ENCODE results near the gene GALNT9.

GALNT9 gene

GRCh38 chr12:132201391-132202120 is 127.8 kb downstream of the GALNT9 start:
- TF ChIP-seq ZNF8 (CRISPR knock-in tag; IDR thresholded peaks at IDR 0.05) (no peak), ISL1 (CRISPR knock-in tag; IDR thresholded peaks at IDR 0.05) (no peak), ZC3H10 (CRISPR knock-in tag; IDR thresholded peaks at IDR 0.05) (no peak), GLIS3 (CRISPR knock-in tag; IDR thresholded peaks at IDR 0.05) (no peak)
- no peak for ATAC-seq

- ATAC-seq: no peak
- TF ChIP-seq TOX (CRISPR knock-in tag; IDR thresholded peaks at IDR 0.05; ENCODE audit: borderline replicate concordance) (no peak), TSHZ2 (CRISPR knock-in tag; IDR thresholded peaks at IDR 0.05) (no peak), TCF4 (CRISPR knock-in tag; IDR thresholded peaks at IDR 0.05; ENCODE audit: borderline replicate concordance) (no peak), RARB (CRISPR knock-in tag; IDR thresholded peaks at IDR 0.05) (no peak), ZFP30 (CRISPR knock-in tag; IDR thresholded peaks at IDR 0.05) (no peak), PPARA (CRISPR knock-in tag; IDR thresholded peaks at IDR 0.05; ENCODE audit: borderline replicate concordance) (no peak), POU6F1 (CRISPR knock-in tag; IDR thresholded peaks at IDR 0.05; ENCODE audit: borderline replicate concordance, low read depth) (no peak), CREB5 (CRISPR knock-in tag; IDR thresholded peaks at IDR 0.05; ENCODE audit: low read depth) (no peak), ARNTL (CRISPR knock-in tag; IDR thresholded peaks at IDR 0.05; ENCODE audit: borderline replicate concordance, low read depth) (no peak), ZNF565 (CRISPR knock-in tag; conservative IDR thresholded peaks at IDR 0.05; ENCODE audit: low read depth) (no peak), ISL1 (CRISPR knock-in tag; IDR thresholded peaks at IDR 0.05) (no peak), ZFP3 (CRISPR knock-in tag; IDR thresholded peaks at IDR 0.05) (no peak), ZNF70 (CRISPR knock-in tag; IDR thresholded peaks at IDR 0.05) (no peak)
- TF ChIP-seq, protein P1, sequence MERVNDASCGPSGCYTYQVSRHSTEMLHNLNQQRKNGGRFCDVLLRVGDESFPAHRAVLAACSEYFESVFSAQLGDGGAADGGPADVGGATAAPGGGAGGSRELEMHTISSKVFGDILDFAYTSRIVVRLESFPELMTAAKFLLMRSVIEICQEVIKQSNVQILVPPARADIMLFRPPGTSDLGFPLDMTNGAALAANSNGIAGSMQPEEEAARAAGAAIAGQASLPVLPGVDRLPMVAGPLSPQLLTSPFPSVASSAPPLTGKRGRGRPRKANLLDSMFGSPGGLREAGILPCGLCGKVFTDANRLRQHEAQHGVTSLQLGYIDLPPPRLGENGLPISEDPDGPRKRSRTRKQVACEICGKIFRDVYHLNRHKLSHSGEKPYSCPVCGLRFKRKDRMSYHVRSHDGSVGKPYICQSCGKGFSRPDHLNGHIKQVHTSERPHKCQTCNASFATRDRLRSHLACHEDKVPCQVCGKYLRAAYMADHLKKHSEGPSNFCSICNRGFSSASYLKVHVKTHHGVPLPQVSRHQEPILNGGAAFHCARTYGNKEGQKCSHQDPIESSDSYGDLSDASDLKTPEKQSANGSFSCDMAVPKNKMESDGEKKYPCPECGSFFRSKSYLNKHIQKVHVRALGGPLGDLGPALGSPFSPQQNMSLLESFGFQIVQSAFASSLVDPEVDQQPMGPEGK (CRISPR knock-in tag; IDR thresholded peaks at IDR 0.05; ENCODE audit: borderline replicate concordance): no peak
These were observed 128.6 kb downstream of the GALNT9 start for GRCh38 chr12:132200800-132201199.

DNA sequence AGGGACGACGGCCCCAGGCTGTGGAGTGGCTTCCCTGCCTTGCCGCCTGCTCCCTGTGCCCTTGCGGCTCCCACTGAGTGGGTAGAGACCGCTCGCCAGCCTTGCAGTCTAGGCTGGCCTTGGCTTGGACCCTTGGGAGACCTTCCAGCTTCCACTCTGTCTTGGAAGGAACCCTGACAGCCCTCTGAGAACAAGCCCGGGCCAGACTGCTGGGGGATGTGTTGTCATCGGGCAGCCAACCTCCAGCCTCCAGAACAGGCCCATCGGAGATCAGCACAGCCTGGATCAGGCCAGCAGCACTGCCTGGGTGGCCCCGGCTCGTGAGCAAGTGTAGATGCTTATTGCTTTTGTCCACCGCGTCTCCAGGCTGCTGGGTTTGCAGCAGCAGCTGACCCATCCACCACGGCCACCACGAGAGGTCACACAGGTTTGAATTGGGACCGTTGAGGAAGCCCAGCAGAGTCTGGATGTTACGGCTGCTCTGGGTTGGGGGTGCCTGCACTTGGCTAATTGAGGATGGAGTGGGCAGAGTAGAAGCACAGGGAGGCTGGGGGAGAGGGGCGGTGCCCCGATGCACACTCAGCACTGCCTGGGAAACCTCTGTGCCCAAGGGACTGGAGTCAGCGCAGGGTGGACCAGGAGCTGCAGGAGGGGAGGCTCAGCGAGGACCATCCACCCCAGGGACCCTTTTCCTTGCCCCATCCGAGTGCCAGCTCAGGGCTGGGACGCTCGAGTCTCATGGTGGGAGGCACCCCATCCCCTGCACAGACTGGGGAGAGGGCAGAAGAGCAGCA is 129.7 kb downstream of the GALNT9 start:
- no peak for ATAC-seq
- TF ChIP-seq GLIS3 (CRISPR knock-in tag; IDR thresholded peaks at IDR 0.05): no peak
- TF ChIP-seq ZNF565 (CRISPR knock-in tag; conservative IDR thresholded peaks at IDR 0.05; ENCODE audit: low read depth): no peak
- TF ChIP-seq CSDC2 (CRISPR knock-in tag; IDR thresholded peaks at IDR 0.05): no peak
- TF ChIP-seq ZNF70 (CRISPR knock-in tag; IDR thresholded peaks at IDR 0.05): no peak
- no peak for TF ChIP-seq ZFP3 (CRISPR knock-in tag; IDR thresholded peaks at IDR 0.05)
- TF ChIP-seq, protein P1 (CRISPR knock-in tag; IDR thresholded peaks at IDR 0.05; ENCODE audit: borderline replicate concordance): no peak
- no peak for TF ChIP-seq ISL1 (CRISPR knock-in tag; IDR thresholded peaks at IDR 0.05)
- no peak for TF ChIP-seq RARB (CRISPR knock-in tag; IDR thresholded peaks at IDR 0.05)
- TF ChIP-seq CSRNP3 (CRISPR knock-in tag; IDR thresholded peaks at IDR 0.05): no peak
- no peak for TF ChIP-seq ESRRG (CRISPR knock-in tag; IDR thresholded peaks at IDR 0.05)
- TF ChIP-seq BACH2 (CRISPR knock-in tag; IDR thresholded peaks at IDR 0.05; ENCODE audit: borderline replicate concordance): no peak
- no peak for TF ChIP-seq PPARA (CRISPR knock-in tag; IDR thresholded peaks at IDR 0.05; ENCODE audit: borderline replicate concordance)
- TF ChIP-seq ZNF8 (CRISPR knock-in tag; IDR thresholded peaks at IDR 0.05): no peak
- TF ChIP-seq ZC3H10 (CRISPR knock-in tag; IDR thresholded peaks at IDR 0.05): no peak
- TF ChIP-seq CREB5 (CRISPR knock-in tag; IDR thresholded peaks at IDR 0.05; ENCODE audit: low read depth): no peak
